ENCODE results near the gene PTPRF. TPM values are rescaled to one million over a fixed set of nuclear protein-coding genes. Genes with fewer than 3 reads are reported as not detected.
A peak's percentile ranks its signal among the peaks of the same experiment; 100 is the strongest.

Gene PTPRF
- total and polyA plus RNA-seq, 3 experiments from 2014 or later = 0.39 to 0.47 TPM; not detected in 1

DNA sequence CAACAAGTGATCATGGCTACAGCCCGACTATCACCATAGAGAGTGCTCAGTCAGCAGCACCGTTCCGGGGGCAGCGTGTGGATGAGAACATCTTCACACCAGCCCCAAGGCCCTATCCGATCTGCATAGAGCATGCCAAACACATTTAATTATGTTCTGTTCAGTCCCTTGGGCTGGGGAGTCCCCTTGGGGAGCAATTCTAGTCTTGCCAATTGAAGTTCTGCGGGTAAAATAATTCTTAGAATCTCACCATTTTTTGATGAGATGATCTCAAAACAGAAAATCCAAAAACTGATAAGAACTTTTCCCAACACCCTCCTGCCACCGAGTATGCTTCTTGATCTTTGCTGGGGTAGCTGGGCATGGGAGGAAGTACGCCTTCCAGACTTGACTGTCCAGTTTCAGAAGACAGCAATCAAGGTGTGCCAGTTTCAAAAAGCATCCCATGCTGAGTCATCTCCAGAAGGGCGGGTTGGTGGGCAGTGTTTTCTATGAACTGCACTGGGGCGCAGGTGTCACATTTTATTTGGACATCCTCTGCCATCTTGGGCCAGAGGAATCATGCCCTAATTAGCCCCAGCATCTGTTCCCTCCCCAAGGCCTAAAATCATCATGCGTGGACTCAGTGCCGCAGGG, 20.8 kb upstream of the PTPRF start:
- ChIA-PET POLR2A (no interaction called here), CTCF (interaction anchor here (1.5 kb wide), 1 partner anchor 9 kb away, joined by 3 read pairs; no protein-coding TSS in a partner anchor)
- DNase-seq = no peak
- Mint-ChIP-seq H3K27ac (no peak overlapping the region), H3K4me1 (no peaks in the 10 kb centered on the region), H3K4me3 (no peak overlapping the region), H3K27me3 (peaks cover 10 to 32% of the 10 kb centered on the region in 2 donors), H3K9me3 (peaks cover 0 to 2% (median 0%) of the 10 kb centered on the region in 5 donors), H3K36me3 (peaks cover 0 to 2% (median 0%) of the 10 kb centered on the region in 3 donors)
- no peaks in the 10 kb centered on the region for H3K9me3 ChIP-seq (ENCODE audit: low read length)
- H3K36me3 ChIP-seq (ENCODE audit: insufficient read depth, low read length) = no peaks in the 10 kb centered on the region
- no peaks in the 10 kb centered on the region for H3K27me3 ChIP-seq (ENCODE audit: insufficient read depth, low read length, poor library complexity, severe bottlenecking)
- H3K4me1 ChIP-seq (ENCODE audit: insufficient read depth, low read length) = no peaks in the 10 kb centered on the region
- no peak overlapping the region for H3K4me3 ChIP-seq (ENCODE audit: low read length)
- no peak overlapping the region for H3K27ac ChIP-seq (ENCODE audit: low read depth, low read length)

DNA sequence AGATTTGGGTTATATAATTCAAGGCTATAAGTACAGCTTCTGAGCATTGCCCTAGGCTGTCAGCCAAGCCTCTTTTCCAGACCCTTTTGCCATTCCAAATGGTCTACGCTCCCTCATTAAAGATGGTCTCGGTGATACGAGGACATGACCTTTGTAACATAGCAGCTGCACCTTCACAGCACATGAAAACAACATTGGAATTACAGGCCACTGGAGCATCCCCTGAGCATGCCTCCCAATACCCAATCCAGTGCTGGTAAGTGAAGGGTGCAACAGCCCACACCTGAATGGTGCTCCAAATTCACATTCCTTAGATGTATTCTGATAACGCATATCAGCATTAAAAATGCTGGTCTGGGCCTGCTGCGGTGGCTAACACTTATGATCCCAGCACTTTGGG, 20.1 kb upstream of the PTPRF start:
- POLR2A ChIA-PET = no interaction called here

GRCh38 chr1:43511394-43511793, 19.3 kb upstream of the PTPRF start:
- POLR2A ChIA-PET = no interaction called here
- CTCF ChIA-PET = interaction anchor here (0.6 to 1.5 kb wide), 2 partner anchors 9 to 11 kb away, joined by 3 read pairs; no protein-coding TSS in a partner anchor
- peak overlapping the region in 1 of 8 donors; percentile 75 for H3K27ac Mint-ChIP-seq

More for the DNA sequence above, 20.1 kb upstream of the PTPRF start:
- CTCF ChIA-PET = interaction anchor here (1.5 kb wide), 1 partner anchor 10 kb away, joined by 3 read pairs; no protein-coding TSS in a partner anchor
- no peak overlapping the region for H3K4me3 Mint-ChIP-seq
- no peaks in the 10 kb centered on the region for H3K27me3 ChIP-seq (ENCODE audit: insufficient read depth, low read length, poor library complexity, severe bottlenecking)
- H3K27ac ChIP-seq (ENCODE audit: low read depth, low read length) = no peak overlapping the region
- H3K4me1 Mint-ChIP-seq = no peaks in the 10 kb centered on the region
- no peak overlapping the region for H3K4me3 ChIP-seq (ENCODE audit: low read length)
- no peaks in the 10 kb centered on the region for H3K4me1 ChIP-seq (ENCODE audit: insufficient read depth, low read length)
- H3K36me3 Mint-ChIP-seq = peaks cover 0 to 2% (median 0%) of the 10 kb centered on the region in 3 donors
- no peaks in the 10 kb centered on the region for H3K36me3 ChIP-seq (ENCODE audit: insufficient read depth, low read length)
- H3K9me3 ChIP-seq (ENCODE audit: low read length) = no peaks in the 10 kb centered on the region
- H3K9me3 Mint-ChIP-seq = peaks cover 0 to 2% (median 0%) of the 10 kb centered on the region in 5 donors
- peaks cover 6 to 28% of the 10 kb centered on the region in 2 donors for H3K27me3 Mint-ChIP-seq
- H3K27ac Mint-ChIP-seq = no peak overlapping the region
- no peak for DNase-seq

GRCh38 chr1:43512133-43512532, 18.6 kb upstream of the PTPRF start:
- H3K27ac ChIP-seq (ENCODE audit: low read depth, low read length) = no peak overlapping the region
- H3K9me3 ChIP-seq (ENCODE audit: low read length) = no peaks in the 10 kb centered on the region
- Mint-ChIP-seq H3K27me3 (peaks cover 1 to 29% of the 10 kb centered on the region in 2 donors), H3K36me3 (peaks cover 0 to 2% (median 0%) of the 10 kb centered on the region in 3 donors), H3K27ac (no peak overlapping the region), H3K4me3 (no peak overlapping the region), H3K9me3 (peaks cover 0 to 2% (median 0%) of the 10 kb centered on the region in 5 donors), H3K4me1 (no peaks in the 10 kb centered on the region)
- POLR2A ChIA-PET = no interaction called here
- no peaks in the 10 kb centered on the region for H3K36me3 ChIP-seq (ENCODE audit: insufficient read depth, low read length)
- H3K27me3 ChIP-seq (ENCODE audit: insufficient read depth, low read length, poor library complexity, severe bottlenecking) = no peaks in the 10 kb centered on the region
- H3K4me1 ChIP-seq (ENCODE audit: insufficient read depth, low read length) = no peaks in the 10 kb centered on the region
- CTCF ChIA-PET = no interaction called here
- H3K4me3 ChIP-seq (ENCODE audit: low read length) = no peak overlapping the region
- no peak for DNase-seq

More at GRCh38 chr1:43511394-43511793, 19.3 kb upstream of the PTPRF start:
- no peaks in the 10 kb centered on the region for H3K27me3 ChIP-seq (ENCODE audit: insufficient read depth, low read length, poor library complexity, severe bottlenecking)
- Mint-ChIP-seq H3K9me3 (peaks cover 0 to 2% (median 0%) of the 10 kb centered on the region in 5 donors), H3K4me3 (no peak overlapping the region), H3K36me3 (peaks cover 0 to 2% (median 0%) of the 10 kb centered on the region in 3 donors), H3K4me1 (no peaks in the 10 kb centered on the region), H3K27me3 (peaks cover 1 to 28% of the 10 kb centered on the region in 2 donors)
- no peaks in the 10 kb centered on the region for H3K36me3 ChIP-seq (ENCODE audit: insufficient read depth, low read length)
- no peak overlapping the region for H3K27ac ChIP-seq (ENCODE audit: low read depth, low read length)
- DNase-seq = no peak
- no peaks in the 10 kb centered on the region for H3K4me1 ChIP-seq (ENCODE audit: insufficient read depth, low read length)
- H3K4me3 ChIP-seq (ENCODE audit: low read length) = no peak overlapping the region
- no peaks in the 10 kb centered on the region for H3K9me3 ChIP-seq (ENCODE audit: low read length)

GRCh38 chr1:43512681-43513080, 18.0 kb upstream of the PTPRF start:
- ChIA-PET POLR2A (no interaction called here), CTCF (interaction anchor here (1.1 kb wide), 1 partner anchor 17 kb away, joined by 3 read pairs; no protein-coding TSS in a partner anchor)
- no peak overlapping the region for H3K27ac ChIP-seq (ENCODE audit: low read depth, low read length)
- no peaks in the 10 kb centered on the region for H3K9me3 ChIP-seq (ENCODE audit: low read length)
- Mint-ChIP-seq H3K36me3 (peaks cover 0 to 2% (median 0%) of the 10 kb centered on the region in 3 donors), H3K4me3 (no peak overlapping the region), H3K4me1 (no peaks in the 10 kb centered on the region), H3K27me3 (peaks cover 1 to 30% of the 10 kb centered on the region in 2 donors), H3K27ac (no peak overlapping the region), H3K9me3 (peaks cover 0 to 2% (median 0%) of the 10 kb centered on the region in 5 donors)
- H3K27me3 ChIP-seq (ENCODE audit: insufficient read depth, low read length, poor library complexity, severe bottlenecking) = no peaks in the 10 kb centered on the region
- DNase-seq = no peak
- no peaks in the 10 kb centered on the region for H3K4me1 ChIP-seq (ENCODE audit: insufficient read depth, low read length)
- H3K36me3 ChIP-seq (ENCODE audit: insufficient read depth, low read length) = no peaks in the 10 kb centered on the region
- H3K4me3 ChIP-seq (ENCODE audit: low read length) = no peak overlapping the region

GRCh38 chr1:43513471-43514173, 17.1 kb upstream of the PTPRF start:
- no peak overlapping the region for H3K4me3 Mint-ChIP-seq
- no peak for DNase-seq
- CTCF ChIA-PET = interaction anchor here (1.1 kb wide), 1 partner anchor 16 kb away, joined by 3 read pairs; no protein-coding TSS in a partner anchor

GRCh38 chr1:43518935-43519686, 11.6 kb upstream of the PTPRF start:
- Mint-ChIP-seq H3K27me3 (peaks cover 27 to 62% of the 10 kb centered on the region in 2 donors), H3K9me3 (no peaks in the 10 kb centered on the region), H3K27ac (no peak overlapping the region), H3K4me1 (no peaks in the 10 kb centered on the region), H3K4me3 (no peak overlapping the region), H3K36me3 (no peaks in the 10 kb centered on the region)
- ChIA-PET POLR2A (no interaction called here), CTCF (no interaction called here)
- H3K27me3 ChIP-seq (ENCODE audit: insufficient read depth, low read length, poor library complexity, severe bottlenecking) = peaks cover 29% of the 10 kb centered on the region
- no peak overlapping the region for H3K4me3 ChIP-seq (ENCODE audit: low read length)
- H3K4me1 ChIP-seq (ENCODE audit: insufficient read depth, low read length) = no peaks in the 10 kb centered on the region
- no peaks in the 10 kb centered on the region for H3K9me3 ChIP-seq (ENCODE audit: low read length)
- H3K27ac ChIP-seq (ENCODE audit: low read depth, low read length) = no peak overlapping the region
- DNase-seq = no peak
- no peaks in the 10 kb centered on the region for H3K36me3 ChIP-seq (ENCODE audit: insufficient read depth, low read length)

More at GRCh38 chr1:43513471-43514173, 17.1 kb upstream of the PTPRF start:
- H3K27ac Mint-ChIP-seq = no peak overlapping the region
- Histone ChIP-seq H3K4me3 (ENCODE audit: low read length) (no peak overlapping the region), H3K27me3 (ENCODE audit: insufficient read depth, low read length, poor library complexity, severe bottlenecking) (peaks cover under 1% of the 10 kb centered on the region), H3K4me1 (ENCODE audit: insufficient read depth, low read length) (no peaks in the 10 kb centered on the region), H3K9me3 (ENCODE audit: low read length) (no peaks in the 10 kb centered on the region), H3K36me3 (ENCODE audit: insufficient read depth, low read length) (no peaks in the 10 kb centered on the region), H3K27ac (ENCODE audit: low read depth, low read length) (no peak overlapping the region)
- peaks cover 0 to 2% (median 0%) of the 10 kb centered on the region in 5 donors for H3K9me3 Mint-ChIP-seq
- H3K36me3 Mint-ChIP-seq = peaks cover 0 to 2% (median 0%) of the 10 kb centered on the region in 3 donors
- H3K27me3 Mint-ChIP-seq = peaks cover 4 to 31% of the 10 kb centered on the region in 2 donors
- POLR2A ChIA-PET = no interaction called here
- no peaks in the 10 kb centered on the region for H3K4me1 Mint-ChIP-seq
